Measurements from ENCODE around the gene SNPH.
"Not testable (repeated sequence)": the region's sequence is repeated elsewhere in the genome, so short reads cannot be mapped to it uniquely, and the experiment has no call there.

Gene SNPH

GRCh38 chr20:1240549-1240948 lies 25.5 kb upstream of the SNPH start:
- Histone ChIP-seq H3K36me3 (no peaks in the 10 kb centered on the region), H3K9me3 (no peaks in the 10 kb centered on the region), H3K27ac (no peak overlapping the region), H3K4me2 (no peak overlapping the region), H3K4me3 (no peak overlapping the region), H3K27me3 (no peaks in the 10 kb centered on the region), H4K20me1 (no peaks in the 10 kb centered on the region), H3K4me1 (peaks cover 7% of the 10 kb centered on the region), H3K9ac (no peak overlapping the region)
- no peak for TF ChIP-seq Cebpa-rat (IDR thresholded peaks at IDR 0.05)

DNA sequence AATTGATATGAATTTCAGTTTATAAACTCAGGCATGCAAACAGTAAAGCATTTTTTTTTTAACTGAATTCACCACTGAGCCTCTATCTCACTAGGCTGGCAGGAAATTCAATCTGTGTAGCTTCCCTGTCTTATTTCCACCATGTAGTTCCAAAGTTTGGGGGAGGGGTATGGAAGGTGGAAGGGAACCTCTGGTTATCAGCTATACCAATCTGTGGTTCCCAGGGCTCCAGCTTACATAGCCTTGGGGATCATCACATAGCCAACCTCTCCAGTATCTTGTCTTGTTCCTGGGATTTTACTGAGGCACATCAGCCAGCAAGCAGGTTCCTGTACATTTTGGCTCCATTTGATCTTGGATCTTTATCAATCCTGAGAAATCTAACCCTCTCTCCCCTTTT lies 24.6 kb upstream of the SNPH start:
- Histone ChIP-seq H4K20me1 (no peaks in the 10 kb centered on the region), H3K4me3 (no peak overlapping the region), H3K27ac (no peak overlapping the region), H3K27me3 (no peaks in the 10 kb centered on the region), H3K9ac (no peak overlapping the region), H3K9me3 (no peaks in the 10 kb centered on the region), H3K4me2 (no peak overlapping the region), H3K36me3 (no peaks in the 10 kb centered on the region), H3K4me1 (peaks cover 7% of the 10 kb centered on the region)
- TF ChIP-seq Cebpa-rat (IDR thresholded peaks at IDR 0.05): no peak

DNA sequence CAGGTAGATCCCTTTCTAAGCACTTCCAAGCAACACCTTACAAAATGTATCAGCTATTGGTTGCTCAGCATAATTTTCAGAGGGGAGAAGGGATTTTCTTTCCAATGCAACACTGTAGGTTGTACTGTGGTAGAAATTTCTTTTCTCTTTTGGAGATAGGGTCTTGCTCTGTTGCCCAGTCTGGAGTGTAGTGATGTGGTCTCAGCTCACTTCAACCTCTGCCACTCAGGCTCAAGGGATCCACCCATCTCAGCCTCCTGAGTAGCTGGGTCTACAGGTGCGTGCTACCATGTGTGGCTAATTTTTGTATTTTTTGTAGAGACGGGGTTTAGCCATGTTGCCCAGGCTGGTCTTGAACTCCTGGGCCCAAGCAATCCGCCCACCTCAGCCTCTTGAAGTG lies 24.0 kb upstream of the SNPH start:
- no peaks in the 10 kb centered on the region for H3K9me3 ChIP-seq
- no peak overlapping the region for H3K27ac ChIP-seq
- no peak for TF ChIP-seq Cebpa-rat (IDR thresholded peaks at IDR 0.05)
- no peaks in the 10 kb centered on the region for H4K20me1 ChIP-seq
- H3K4me3 ChIP-seq: no peak overlapping the region
- peak overlapping the region; percentile 35 for H3K4me2 ChIP-seq
- H3K36me3 ChIP-seq: no peaks in the 10 kb centered on the region
- H3K4me1 ChIP-seq: peaks cover 7% of the 10 kb centered on the region
- no peaks in the 10 kb centered on the region for H3K27me3 ChIP-seq
- no peak overlapping the region for H3K9ac ChIP-seq

GRCh38 chr20:1242530-1242929 lies 23.6 kb upstream of the SNPH start:
- Histone ChIP-seq H3K4me2 (peak overlapping the region; percentile 35), H3K27me3 (no peaks in the 10 kb centered on the region), H3K36me3 (no peaks in the 10 kb centered on the region), H3K4me3 (no peak overlapping the region), H3K9me3 (no peaks in the 10 kb centered on the region), H3K27ac (no peak overlapping the region), H4K20me1 (no peaks in the 10 kb centered on the region), H3K9ac (no peak overlapping the region), H3K4me1 (peaks cover 7% of the 10 kb centered on the region)
- TF ChIP-seq Cebpa-rat (IDR thresholded peaks at IDR 0.05): no peak

DNA sequence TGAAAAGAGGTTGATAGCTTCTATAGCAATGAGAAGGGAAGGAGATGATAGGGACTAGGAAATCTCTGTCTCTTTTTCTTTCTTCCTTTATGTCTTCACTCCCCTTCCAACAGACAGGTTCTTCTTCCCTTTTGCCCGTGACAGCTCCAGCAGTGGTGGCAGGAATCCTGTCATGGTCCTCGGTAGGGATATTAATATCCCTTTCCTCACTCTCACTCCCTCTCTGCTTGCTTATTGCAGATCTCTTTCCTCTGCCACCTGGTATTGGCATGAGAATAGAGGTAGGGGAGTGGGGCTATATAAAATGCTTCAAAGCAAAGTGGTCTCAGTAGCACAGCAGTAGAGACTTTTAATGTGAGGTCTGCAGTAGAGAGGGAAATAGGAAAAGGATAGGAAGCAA lies 20.5 kb upstream of the SNPH start:
- no peak overlapping the region for H3K27ac ChIP-seq
- no peak overlapping the region for H3K4me2 ChIP-seq
- no peak overlapping the region for H3K4me3 ChIP-seq
- H3K9me3 ChIP-seq: no peaks in the 10 kb centered on the region
- H3K27me3 ChIP-seq: no peaks in the 10 kb centered on the region
- no peaks in the 10 kb centered on the region for H4K20me1 ChIP-seq
- peaks cover 7% of the 10 kb centered on the region for H3K4me1 ChIP-seq
- H3K36me3 ChIP-seq: no peaks in the 10 kb centered on the region
- no peak for TF ChIP-seq Cebpa-rat (IDR thresholded peaks at IDR 0.05)
- H3K9ac ChIP-seq: no peak overlapping the region

GRCh38 chr20:1247689-1248088 lies 18.4 kb upstream of the SNPH start:
- H3K4me2 ChIP-seq: no peak overlapping the region
- TF ChIP-seq Cebpa-rat (IDR thresholded peaks at IDR 0.05): no peak
- H3K9ac ChIP-seq: no peak overlapping the region
- no peaks in the 10 kb centered on the region for H4K20me1 ChIP-seq
- H3K36me3 ChIP-seq: no peaks in the 10 kb centered on the region
- H3K27me3 ChIP-seq: no peaks in the 10 kb centered on the region
- no peak overlapping the region for H3K27ac ChIP-seq
- peaks cover under 1% of the 10 kb centered on the region; the same call in 1 of the 2 replicates for H3K4me1 ChIP-seq
- H3K9me3 ChIP-seq: no peaks in the 10 kb centered on the region
- H3K4me3 ChIP-seq: no peak overlapping the region

- H3K9ac ChIP-seq, H3K27me3 ChIP-seq, H3K9me3 ChIP-seq, H3K4me2 ChIP-seq, H3K27ac ChIP-seq, H3K4me1 ChIP-seq, H4K20me1 ChIP-seq, H3K36me3 ChIP-seq, H3K4me3 ChIP-seq: not testable (repeated sequence)
Measured at GRCh38 chr20:1250282-1250681, 15.8 kb upstream of the SNPH start.

DNA sequence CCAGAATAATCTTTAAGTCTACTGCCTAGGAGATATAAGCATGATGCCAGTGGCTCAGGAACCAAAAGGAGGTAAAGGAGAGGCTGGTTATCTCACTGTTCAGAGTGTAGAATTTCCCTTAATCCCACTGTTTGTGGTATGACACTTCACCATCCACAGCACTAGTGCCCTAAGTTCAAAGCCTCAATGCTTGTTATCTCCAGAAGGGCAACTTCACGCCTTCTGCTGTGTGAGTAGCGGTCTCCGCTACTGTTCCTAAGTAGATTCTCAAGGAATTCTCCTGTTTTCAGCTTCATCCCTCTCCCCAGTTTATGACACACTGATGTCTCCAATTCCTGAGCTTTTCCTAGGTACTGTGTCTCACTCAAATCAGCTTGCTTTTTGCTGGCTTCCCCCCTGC lies 13.7 kb upstream of the SNPH start:
- Histone ChIP-seq H3K4me3 (no peak overlapping the region), H4K20me1 (no peaks in the 10 kb centered on the region), H3K27ac (no peak overlapping the region), H3K9me3 (peaks cover 8% of the 10 kb centered on the region; the same call in 1 of the 2 replicates), H3K4me1 (no peaks in the 10 kb centered on the region), H3K36me3 (no peaks in the 10 kb centered on the region), H3K27me3 (no peaks in the 10 kb centered on the region), H3K9ac (no peak overlapping the region), H3K4me2 (no peak overlapping the region)
- TF ChIP-seq Cebpa-rat (IDR thresholded peaks at IDR 0.05): no peak

DNA sequence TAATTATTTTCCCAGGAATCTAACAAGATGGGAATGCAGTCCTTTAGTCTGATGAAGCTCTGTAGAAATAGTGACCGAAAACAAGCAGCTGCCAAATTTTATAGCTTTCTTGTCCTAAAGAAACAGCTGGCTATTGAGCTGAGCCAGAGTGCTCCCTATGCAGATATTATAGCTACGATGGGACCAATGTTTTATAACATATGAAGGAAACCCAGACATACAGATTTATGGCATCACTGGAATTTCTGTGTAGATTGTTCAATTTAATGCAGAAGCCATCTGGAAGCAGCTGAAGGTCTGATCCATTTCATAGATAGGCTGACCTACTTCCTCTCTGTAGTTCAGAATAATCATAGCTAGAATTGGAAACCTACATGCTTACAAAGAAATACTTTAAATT lies 11.8 kb upstream of the SNPH start:
- H3K27ac ChIP-seq: no peak overlapping the region
- H3K4me3 ChIP-seq: no peak overlapping the region
- H3K9ac ChIP-seq: no peak overlapping the region
- H3K4me1 ChIP-seq: no peaks in the 10 kb centered on the region
- H3K9me3 ChIP-seq: peaks cover 8% of the 10 kb centered on the region; the same call in 1 of the 2 replicates
- no peak overlapping the region for H3K4me2 ChIP-seq
- no peak for TF ChIP-seq Cebpa-rat (IDR thresholded peaks at IDR 0.05)
- H4K20me1 ChIP-seq: no peaks in the 10 kb centered on the region
- H3K27me3 ChIP-seq: no peaks in the 10 kb centered on the region
- H3K36me3 ChIP-seq: no peaks in the 10 kb centered on the region

DNA sequence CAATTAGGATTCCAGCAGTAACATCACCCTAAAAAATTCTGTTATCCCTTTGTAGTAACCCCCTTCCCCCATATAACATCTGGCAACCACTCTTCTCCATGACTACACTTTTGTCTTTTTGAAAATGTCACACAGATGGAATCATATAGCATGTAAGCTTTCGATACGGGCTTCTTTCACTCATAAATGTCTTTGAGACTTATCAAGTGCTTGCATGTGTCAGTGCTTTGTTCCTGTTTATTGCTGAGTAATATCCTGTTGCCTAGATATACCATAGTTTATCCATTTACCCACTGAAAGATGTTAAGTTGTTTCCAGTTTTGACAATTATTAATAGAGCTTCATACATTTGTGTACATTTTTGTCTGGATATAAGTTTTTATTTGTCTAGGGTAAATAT lies 10.4 kb upstream of the SNPH start:
- Histone ChIP-seq H3K4me3 (no peak overlapping the region), H3K27me3 (no peaks in the 10 kb centered on the region), H3K27ac (no peak overlapping the region), H3K4me2 (no peak overlapping the region), H4K20me1 (no peaks in the 10 kb centered on the region), H3K9ac (no peak overlapping the region), H3K9me3 (peaks cover 8% of the 10 kb centered on the region; the same call in 1 of the 2 replicates), H3K36me3 (no peaks in the 10 kb centered on the region), H3K4me1 (no peaks in the 10 kb centered on the region)
- no peak for TF ChIP-seq Cebpa-rat (IDR thresholded peaks at IDR 0.05)

GRCh38 chr20:1263853-1264252 lies 2.2 kb upstream of the SNPH start:
- Histone ChIP-seq H3K36me3 (no peaks in the 10 kb centered on the region), H3K27me3 (peaks cover 37% of the 10 kb centered on the region; the same call in 1 of the 2 replicates), H4K20me1 (no peaks in the 10 kb centered on the region), H3K4me3 (no peak overlapping the region), H3K27ac (no peak overlapping the region), H3K9me3 (peaks cover 16% of the 10 kb centered on the region), H3K9ac (no peak overlapping the region), H3K4me1 (peaks cover 13% of the 10 kb centered on the region; the same call in 1 of the 2 replicates), H3K4me2 (no peak overlapping the region)
- no peak for TF ChIP-seq Cebpa-rat (IDR thresholded peaks at IDR 0.05)
